Measurements from ENCODE around the gene EIF4G1.
"Not testable (repeated sequence)": the region's sequence is repeated elsewhere in the genome, so short reads cannot be mapped to it uniquely, and the experiment has no call there.

Gene EIF4G1

GRCh38 chr3:184314363-184314699 lies at the start of gene EIF4G1:
EIF4G1 (plus strand) TSS chr3:184314606; CDS start chr3:184315797, 1,191 bp downstream.
- DNase-seq (ENCODE audit: low spot score), result peak; percentile 93

GRCh38 chr3:184267249-184267648 lies 47.2 kb upstream of the EIF4G1 start:
- DNase-seq (ENCODE audit: low spot score), result not testable (repeated sequence)

GRCh38 chr3:184272269-184272668 lies 42.1 kb upstream of the EIF4G1 start:
- no peak for DNase-seq (ENCODE audit: low spot score)

GRCh38 chr3:184275381-184275701 lies 39.1 kb upstream of the EIF4G1 start:
- DNase-seq (ENCODE audit: low spot score), result no peak

GRCh38 chr3:184275961-184276910 lies 38.2 kb upstream of the EIF4G1 start, which contains the start of gene ECE2:
ECE2 (plus strand) TSS chr3:184276022; CDS start chr3:184276154, 132 bp downstream.
- DNase-seq (ENCODE audit: low spot score), result no peak

- no peak for DNase-seq (ENCODE audit: low spot score)
Measured at GRCh38 chr3:184277366-184277765, 37.0 kb upstream of the EIF4G1 start.

- DNase-seq (ENCODE audit: low spot score), result no peak
Measured at GRCh38 chr3:184282941-184283340, 31.5 kb upstream of the EIF4G1 start.

GRCh38 chr3:184283681-184284080 lies 30.7 kb upstream of the EIF4G1 start:
- no peak for DNase-seq (ENCODE audit: low spot score)

- DNase-seq (ENCODE audit: low spot score), result peak; percentile 83
Measured at GRCh38 chr3:184284696-184285095, 29.7 kb upstream of the EIF4G1 start.

GRCh38 chr3:184289426-184289938 lies 24.9 kb upstream of the EIF4G1 start:
- DNase-seq (ENCODE audit: low spot score), result peak; percentile 72

GRCh38 chr3:184290331-184290730 lies 24.1 kb upstream of the EIF4G1 start:
- no peak for DNase-seq (ENCODE audit: low spot score)

GRCh38 chr3:184291044-184291737 lies 23.2 kb upstream of the EIF4G1 start:
- DNase-seq (ENCODE audit: low spot score), result no peak

- DNase-seq (ENCODE audit: low spot score), result no peak
Measured at GRCh38 chr3:184291738-184292445, 22.5 kb upstream of the EIF4G1 start.

GRCh38 chr3:184295771-184296170 lies 18.6 kb upstream of the EIF4G1 start:
- no peak for DNase-seq (ENCODE audit: low spot score)

GRCh38 chr3:184296616-184297015 lies 17.8 kb upstream of the EIF4G1 start:
- no peak for DNase-seq (ENCODE audit: low spot score)

GRCh38 chr3:184298759-184299487 lies 15.5 kb upstream of the EIF4G1 start, which contains the start of gene PSMD2:
PSMD2 (plus strand) TSS chr3:184299241; CDS start chr3:184299267, 26 bp downstream.
- DNase-seq (ENCODE audit: low spot score), result peak; percentile 95

- DNase-seq (ENCODE audit: low spot score), result peak; percentile 25
Measured at GRCh38 chr3:184299488-184300377, 14.7 kb upstream of the EIF4G1 start.

- DNase-seq (ENCODE audit: low spot score), result no peak
Measured at GRCh38 chr3:184300378-184300720, 14.1 kb upstream of the EIF4G1 start.

GRCh38 chr3:184305577-184305976 lies 8.8 kb upstream of the EIF4G1 start:
- DNase-seq (ENCODE audit: low spot score), result peak; percentile 36

- no peak for DNase-seq (ENCODE audit: low spot score)
Measured at GRCh38 chr3:184306341-184306972, 7.9 kb upstream of the EIF4G1 start.

Data from SW480 (cell line).